ENCODE measurements around the gene PTPRR.

The PTPRR gene

DNA sequence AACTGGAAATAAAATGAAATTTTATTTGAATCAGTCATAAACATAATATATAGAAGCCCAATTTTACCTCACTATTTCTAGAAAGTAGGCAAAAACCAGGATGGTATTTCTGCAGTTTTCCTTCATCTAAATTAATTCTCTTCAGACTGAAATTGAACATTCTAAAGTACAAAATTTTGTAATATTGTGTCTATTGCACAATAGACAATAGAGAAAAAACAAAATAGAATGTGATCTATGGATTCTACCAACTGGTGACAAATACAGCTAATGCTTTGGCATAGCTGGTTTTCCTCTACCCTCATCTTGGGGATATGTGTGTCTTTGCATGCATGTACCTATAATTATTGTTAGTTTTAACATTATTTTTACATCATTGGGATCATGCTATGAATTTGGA lies 8.5 kb upstream of the PTPRR start:
- no peak overlapping the region for H3K4me3 ChIP-seq (ENCODE audit: low read length)
- no peak for TF ChIP-seq ZNF274 (IDR thresholded peaks at IDR 0.05; ENCODE audit: low read depth, low read length)

DNA sequence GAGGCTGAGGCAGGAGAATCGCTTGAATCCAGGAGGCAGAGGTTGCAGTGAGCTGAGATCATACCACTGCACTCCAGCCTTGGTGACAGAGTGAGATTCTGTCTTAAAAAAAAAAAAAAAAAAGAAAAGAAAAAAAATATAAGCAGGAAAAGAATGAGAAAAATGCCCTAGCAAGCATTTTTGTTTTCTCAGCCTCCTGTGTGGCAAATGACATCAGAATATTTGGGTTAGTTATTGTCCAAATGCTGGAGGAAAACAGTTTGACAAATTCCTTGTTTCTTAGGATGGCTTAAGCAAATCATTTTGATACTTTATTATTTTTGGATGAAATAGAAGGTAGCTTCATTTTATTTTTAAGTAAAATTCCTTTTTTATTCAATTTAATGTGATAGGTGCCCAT lies 7.5 kb upstream of the PTPRR start:
- TF ChIP-seq ZNF274 (IDR thresholded peaks at IDR 0.05; ENCODE audit: low read depth, low read length) = no peak
- H3K4me3 ChIP-seq (ENCODE audit: low read length) = no peak overlapping the region

DNA sequence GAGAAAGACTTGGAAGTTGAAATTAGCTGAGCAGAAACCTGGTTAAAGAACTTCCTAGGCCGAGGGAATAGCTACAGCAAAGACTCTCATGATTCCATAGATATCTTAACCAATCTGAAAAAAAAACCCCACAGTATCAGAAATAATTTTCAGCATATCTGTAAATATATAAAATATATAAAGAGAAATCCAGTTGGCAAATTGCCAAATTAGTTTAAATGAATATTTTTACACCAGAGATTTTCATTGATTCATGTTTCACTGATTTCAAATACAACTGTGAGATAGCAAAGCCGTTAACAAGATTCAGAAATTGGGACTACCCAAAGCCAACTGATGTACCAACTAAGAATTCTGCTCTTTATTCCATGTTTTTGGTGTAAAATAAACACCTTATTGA lies 6.8 kb upstream of the PTPRR start:
- H3K4me3 ChIP-seq (ENCODE audit: low read length) = no peak overlapping the region
- TF ChIP-seq ZNF274 (IDR thresholded peaks at IDR 0.05; ENCODE audit: low read depth, low read length) = no peak

DNA sequence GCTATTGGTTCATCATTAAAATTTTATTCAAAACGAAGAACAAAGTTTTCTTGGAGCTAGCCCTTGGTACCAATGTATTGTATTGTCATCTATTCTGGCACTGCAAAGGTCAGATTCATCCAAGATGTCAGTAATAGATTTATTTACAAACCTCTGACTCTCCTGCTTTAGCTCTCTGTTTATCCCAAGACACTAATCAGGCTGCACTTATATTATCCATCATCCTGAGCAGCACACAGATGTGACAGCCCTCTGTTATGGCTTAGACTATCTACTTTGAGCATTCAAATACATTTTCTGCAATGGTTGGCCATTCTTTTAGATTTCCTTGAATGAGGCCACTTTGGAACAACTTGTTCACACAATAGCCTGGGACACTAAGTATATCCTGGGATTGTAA lies 5.0 kb upstream of the PTPRR start:
- no peak for TF ChIP-seq ZNF274 (IDR thresholded peaks at IDR 0.05; ENCODE audit: low read depth, low read length)
- H3K4me3 ChIP-seq (ENCODE audit: low read length) = no peak overlapping the region

DNA sequence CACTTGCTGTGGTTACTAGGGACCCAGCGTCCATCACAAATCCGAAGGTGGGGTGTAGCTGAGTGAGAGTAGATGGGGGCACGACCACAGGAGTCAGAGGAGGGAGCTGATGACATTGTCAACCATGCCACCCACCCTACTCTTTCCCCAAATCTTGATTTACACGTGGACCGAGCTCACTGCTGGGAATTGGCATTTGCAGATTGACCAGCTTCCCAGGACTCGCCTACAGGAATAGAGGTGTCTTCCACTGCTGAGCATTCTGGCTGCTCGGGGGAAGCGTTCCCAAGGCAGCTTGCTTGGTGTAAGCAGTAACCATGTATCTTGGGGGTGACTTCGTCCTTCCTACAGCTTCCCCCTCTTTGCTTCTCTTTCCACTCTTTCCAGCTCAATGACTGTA lies 353 bp upstream of the PTPRR start:
- no peak for TF ChIP-seq ZNF274 (IDR thresholded peaks at IDR 0.05; ENCODE audit: low read depth, low read length)
- no peak overlapping the region for H3K4me3 ChIP-seq (ENCODE audit: low read length)

DNA sequence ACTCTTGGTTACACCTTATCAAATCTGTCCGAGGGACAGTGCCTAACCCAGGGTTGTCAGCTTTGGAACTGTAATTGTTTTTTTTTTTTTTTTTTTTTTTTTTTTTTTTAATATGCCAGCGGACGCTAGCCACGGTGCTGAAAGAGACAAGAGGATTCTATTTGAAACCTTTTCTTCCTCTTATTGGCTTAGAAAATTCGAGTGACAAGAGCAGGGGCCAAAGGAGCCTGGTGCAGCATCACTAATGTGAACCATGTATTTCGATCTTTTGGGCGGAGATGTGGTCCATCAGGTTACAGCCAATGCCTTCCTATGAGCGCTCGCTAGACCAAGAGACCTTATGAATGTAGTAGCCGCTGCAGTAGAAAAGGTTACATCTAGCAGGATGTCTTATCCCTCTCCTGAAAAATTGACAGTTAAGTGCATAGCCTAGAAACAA lies 922 bp downstream of the PTPRR start:
- no peak for TF ChIP-seq ZNF274 (IDR thresholded peaks at IDR 0.05; ENCODE audit: low read depth, low read length)
- H3K4me3 ChIP-seq (ENCODE audit: low read length) = no peak overlapping the region

DNA sequence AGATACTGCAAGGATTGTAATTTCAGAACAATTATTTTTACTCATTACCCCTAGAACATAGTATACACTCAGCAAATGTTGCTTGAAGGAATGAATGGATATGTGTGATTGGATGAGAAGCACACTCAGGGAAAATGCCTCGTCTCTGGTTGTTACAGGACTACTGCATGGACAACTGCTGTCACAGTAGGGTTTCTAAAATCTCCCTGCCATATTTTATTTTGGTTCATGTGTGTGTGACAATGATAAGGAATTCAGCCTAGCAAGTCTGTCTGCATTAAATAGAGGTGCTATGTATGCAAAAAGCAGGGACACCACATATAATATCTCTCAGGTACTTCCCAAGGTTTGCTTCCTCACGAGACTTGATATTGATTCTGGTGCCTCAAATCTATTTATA lies 1.4 kb downstream of the PTPRR start:
- no peak for TF ChIP-seq ZNF274 (IDR thresholded peaks at IDR 0.05; ENCODE audit: low read depth, low read length)

DNA sequence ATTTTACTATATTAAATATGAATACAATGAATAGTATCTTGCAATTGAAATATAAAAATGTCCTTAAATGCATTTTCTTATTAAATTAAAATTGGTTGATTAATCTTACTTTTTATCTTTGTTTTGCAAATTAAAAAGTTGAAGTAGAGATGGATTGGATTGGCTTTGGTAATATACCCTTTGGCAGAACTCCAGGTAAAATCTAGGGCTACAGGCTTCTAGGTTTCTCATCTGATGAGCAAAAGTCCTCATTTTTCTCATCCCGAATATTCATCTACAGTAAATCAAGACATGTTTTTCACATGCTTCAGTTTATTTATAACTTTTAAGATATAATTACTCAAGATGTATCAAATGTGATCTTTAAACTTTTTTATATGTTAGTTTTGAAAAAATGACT lies 2.2 kb downstream of the PTPRR start:
- TF ChIP-seq ZNF274 (IDR thresholded peaks at IDR 0.05; ENCODE audit: low read depth, low read length) = no peak
- no peak overlapping the region for H3K4me3 ChIP-seq (ENCODE audit: low read length)

More for the DNA sequence above, 1.4 kb downstream of the PTPRR start:
- H3K4me3 ChIP-seq (ENCODE audit: low read length) = no peak overlapping the region

DNA sequence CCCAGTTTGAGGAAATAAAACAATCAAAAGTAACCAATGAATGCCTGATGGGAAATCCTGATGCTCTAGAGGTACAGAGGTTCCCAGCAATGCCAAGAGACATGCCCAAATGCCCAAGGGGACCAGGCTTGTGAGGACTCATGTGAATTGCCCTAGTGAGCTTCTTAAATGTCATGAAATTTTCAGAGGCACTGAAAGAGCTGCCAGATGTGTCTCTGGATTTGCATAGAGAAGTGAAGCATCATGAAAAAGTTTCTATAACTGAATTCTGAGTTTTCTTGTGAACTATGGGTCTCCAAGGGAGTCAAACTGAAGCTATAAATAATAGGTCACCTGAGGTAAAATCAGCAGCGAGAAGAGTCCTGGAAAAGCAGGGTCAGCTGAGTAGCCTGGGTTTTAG lies 9.9 kb downstream of the PTPRR start:
- no peak overlapping the region for H3K4me3 ChIP-seq (ENCODE audit: low read length)
- no peak for TF ChIP-seq ZNF274 (IDR thresholded peaks at IDR 0.05; ENCODE audit: low read depth, low read length)

DNA sequence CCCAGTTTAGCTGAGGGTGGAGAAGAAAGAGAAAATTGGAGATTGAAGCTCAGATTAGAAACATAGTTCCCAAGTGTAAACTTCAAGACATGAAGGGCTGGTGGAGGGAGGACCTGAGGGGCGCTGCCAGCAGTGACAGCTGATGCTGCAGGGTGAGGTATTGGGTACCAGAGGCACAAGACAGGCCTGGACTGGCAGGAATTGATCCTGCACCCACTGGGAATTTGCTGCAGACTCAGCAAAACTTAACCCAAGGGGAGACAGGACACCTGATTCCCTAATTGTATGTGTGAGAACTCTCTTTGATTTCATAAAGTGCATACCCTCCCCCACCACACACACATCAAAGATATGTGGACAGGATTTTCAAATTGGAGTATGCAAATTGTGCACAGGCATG lies 11.6 kb downstream of the PTPRR start:
- TF ChIP-seq ZNF274 (IDR thresholded peaks at IDR 0.05; ENCODE audit: low read depth, low read length) = no peak

DNA sequence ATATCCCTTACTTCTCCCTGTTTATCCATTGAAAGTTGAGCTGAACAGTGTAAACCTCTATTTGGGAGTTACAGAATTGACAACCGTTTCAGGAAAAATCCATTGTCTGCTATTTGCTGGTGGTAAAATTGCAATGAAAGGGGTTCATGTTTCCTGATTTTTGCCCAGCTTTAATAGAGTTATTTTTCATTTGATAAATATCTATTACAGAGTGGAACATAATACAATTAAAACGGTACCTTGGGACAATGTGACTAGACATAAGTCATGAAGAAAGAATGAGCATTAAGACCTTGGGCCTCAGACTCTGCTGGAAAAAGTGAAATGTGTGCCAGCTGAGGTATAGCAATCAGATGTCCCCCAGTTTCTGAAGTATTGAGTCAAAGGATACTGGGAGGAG lies 13.1 kb downstream of the PTPRR start:
- no peak overlapping the region for H3K4me3 ChIP-seq (ENCODE audit: low read length)
- no peak for TF ChIP-seq ZNF274 (IDR thresholded peaks at IDR 0.05; ENCODE audit: low read depth, low read length)

More for the DNA sequence above, 11.6 kb downstream of the PTPRR start:
- no peak overlapping the region for H3K4me3 ChIP-seq (ENCODE audit: low read length)

DNA sequence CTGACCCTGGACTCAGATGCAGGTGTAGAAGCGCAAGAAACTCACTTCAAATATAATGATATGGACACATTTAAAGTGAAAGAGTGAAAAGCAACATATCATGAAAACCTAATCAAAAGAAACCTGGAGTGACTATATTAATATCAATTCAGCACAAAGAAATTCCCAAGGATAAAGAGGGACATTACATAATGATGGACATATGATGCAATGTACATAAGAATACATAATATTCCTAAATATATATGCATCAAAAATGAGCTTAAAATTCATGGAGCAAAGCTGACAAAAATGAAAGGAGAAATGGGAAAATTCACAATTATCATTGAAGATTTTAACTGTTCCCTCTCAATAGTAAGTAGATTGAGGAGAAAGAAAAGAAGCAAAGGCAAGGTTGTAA lies 24.6 kb downstream of the PTPRR start:
- no peak for TF ChIP-seq ZNF274 (IDR thresholded peaks at IDR 0.05; ENCODE audit: low read depth, low read length)
- H3K4me3 ChIP-seq (ENCODE audit: low read length) = no peak overlapping the region

DNA sequence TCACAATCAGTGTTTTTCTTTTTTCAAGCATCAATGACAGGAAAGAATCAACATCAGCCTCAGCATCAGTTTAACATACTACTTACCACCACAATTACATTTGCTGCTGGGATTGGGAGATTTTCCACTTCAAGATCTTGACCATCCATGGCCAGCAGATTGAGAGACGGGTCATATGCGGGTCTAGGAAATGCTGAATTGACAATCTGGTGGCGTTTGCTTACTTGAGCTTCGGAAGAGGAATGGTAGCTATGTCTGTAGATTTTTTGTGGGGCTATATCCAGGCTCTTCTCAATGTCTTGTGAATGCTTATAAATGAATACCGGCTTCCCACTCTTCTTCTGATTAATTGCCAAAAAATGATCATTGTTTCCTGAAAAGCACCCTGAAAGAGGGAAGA lies 27.9 kb downstream of the PTPRR start:
- no peak for TF ChIP-seq ZNF274 (IDR thresholded peaks at IDR 0.05; ENCODE audit: low read depth, low read length)

DNA sequence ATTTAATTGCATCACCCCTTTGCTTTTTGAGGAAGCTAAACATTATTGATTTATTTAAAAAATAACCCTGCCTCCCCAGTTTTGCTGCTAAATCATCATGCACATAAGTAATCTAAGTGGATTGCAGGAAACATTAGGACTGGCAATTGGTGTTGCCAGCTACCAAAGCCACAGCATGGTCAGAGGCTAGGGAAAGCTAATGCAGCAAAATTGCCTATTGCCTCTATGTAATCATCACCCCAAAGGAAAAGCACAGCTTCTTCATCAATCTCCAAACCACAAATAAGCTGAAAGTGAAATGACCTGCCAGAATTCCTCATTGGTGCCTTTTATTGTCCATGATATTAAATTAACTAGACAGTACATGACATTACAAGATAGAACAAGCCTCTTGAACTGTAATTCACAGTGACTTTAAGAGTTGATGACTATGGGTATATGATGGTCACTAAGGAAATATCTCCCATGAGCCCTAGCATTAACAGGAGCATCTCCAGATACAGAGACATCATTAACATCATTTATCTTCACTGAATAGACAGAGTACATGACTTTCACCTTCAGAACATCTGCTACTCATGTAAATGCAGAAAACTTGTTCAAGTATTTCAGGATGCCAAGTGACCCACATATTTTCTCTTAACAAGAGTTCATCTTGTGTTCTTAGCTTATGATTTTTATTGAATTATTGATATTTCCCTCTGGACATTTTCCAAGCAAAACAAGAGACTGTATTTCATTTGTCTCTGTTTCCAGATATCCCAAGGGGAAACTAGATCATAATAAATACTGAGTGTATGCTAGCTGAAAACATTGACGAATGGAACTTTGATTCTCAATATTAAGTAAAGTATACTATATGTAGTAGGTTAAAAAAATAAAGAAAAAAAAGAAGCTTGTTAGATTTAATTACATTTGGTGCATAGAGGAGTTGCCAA lies 29.4 kb downstream of the PTPRR start:
- no peak for TF ChIP-seq ZNF274 (IDR thresholded peaks at IDR 0.05; ENCODE audit: low read depth, low read length)
- no peak overlapping the region for H3K4me3 ChIP-seq (ENCODE audit: low read length)

More for the DNA sequence above, 27.9 kb downstream of the PTPRR start:
- H3K4me3 ChIP-seq (ENCODE audit: low read length) = no peak overlapping the region

DNA sequence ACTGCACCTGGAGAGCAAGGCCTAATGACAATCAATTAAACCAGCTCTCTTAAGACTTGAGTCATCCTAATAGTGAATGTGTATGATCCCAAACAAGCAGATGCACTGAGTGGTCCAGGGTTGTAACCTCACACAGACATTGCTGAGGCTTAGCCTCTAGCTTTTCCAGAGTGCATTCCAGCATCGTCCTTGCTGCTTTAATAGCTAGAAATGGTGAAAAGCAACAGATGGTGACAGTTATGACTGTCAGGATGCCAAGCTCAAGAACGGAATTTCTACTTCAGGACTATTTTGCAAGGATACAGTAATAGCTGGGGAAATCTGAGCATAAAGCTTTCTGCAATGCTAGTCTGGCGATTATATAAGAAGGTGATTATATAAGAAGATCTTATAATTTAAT lies 34.6 kb downstream of the PTPRR start:
- no peak for TF ChIP-seq ZNF274 (IDR thresholded peaks at IDR 0.05; ENCODE audit: low read depth, low read length)

More for the DNA sequence above, 34.6 kb downstream of the PTPRR start:
- H3K4me3 ChIP-seq (ENCODE audit: low read length) = no peak overlapping the region
